Keratinocyte (primary cell): ENCODE data around the gene MVB12A. TPM values are rescaled to one million over a fixed set of nuclear protein-coding genes. Genes with fewer than 3 reads are reported as not detected.

Source experiments
- DNase-seq: peaks from one replicate; pipeline ENCODE4 v3.0.0-alpha.2; 2011; ENCODE audit warnings: low read depth, missing footprints, low spot score
- FAIRE-seq: peaks from 2 replicates; lab custom pipeline; 2011; peaks lifted over from hg19 to GRCh38; lab: Jason Lieb, UNC
- H2AFZ ChIP-seq: 2 replicates; pipeline ENCODE4 v1.6.0; 2012; ENCODE audit warnings: low read length, control low read depth, inconsistent platforms; ENCODE audit not compliant: control insufficient read depth
- H3K27ac ChIP-seq: 2 replicates; pipeline ENCODE4 v1.5.1; 2011; ENCODE audit warnings: low read length; ENCODE audit not compliant: control insufficient read depth, insufficient read depth
- H3K27me3 ChIP-seq: 3 replicates; pipeline ENCODE4 v1.6.0; 2011; ENCODE audit warnings: low read length; ENCODE audit not compliant: control insufficient read depth, insufficient read depth; ENCODE audit errors: extremely low read depth
- H3K36me3 ChIP-seq, 2 experiments: 2 replicates in 1 of 2; 3 replicates in 1 of 2; pipeline ENCODE4 v1.5.1; 2011; ENCODE audit warnings: low read length in 2 of 2, mild to moderate bottlenecking in 1 of 2; ENCODE audit not compliant: control insufficient read depth in 2 of 2, insufficient read depth in 2 of 2; ENCODE audit errors: extremely low read depth in 1 of 2
- H3K4me1 ChIP-seq: 3 replicates; pipeline ENCODE4 v1.5.1; 2011; ENCODE audit warnings: low read length; ENCODE audit not compliant: control insufficient read depth, insufficient read depth; ENCODE audit errors: extremely low read depth
- H3K4me2 ChIP-seq: 3 replicates; pipeline ENCODE4 v1.6.0; 2011; ENCODE audit warnings: low read depth, low read length; ENCODE audit not compliant: control insufficient read depth, insufficient read depth; ENCODE audit errors: extremely low read depth
- H3K4me3 ChIP-seq, 3 experiments: fragments of 200-600 bp in 1 of 3; sonication (generic) in 1 of 3; 2 replicates in 2 of 3; 3 replicates in 1 of 3; pipeline ENCODE4 v1.5.1; 2011 to 2016; ENCODE audit warnings: low read length in 3 of 3, mild to moderate bottlenecking in 3 of 3, control low read depth in 2 of 3, inconsistent platforms in 1 of 3, low read depth in 1 of 3, mixed read lengths in 1 of 3, mixed run types in 1 of 3, moderate library complexity in 1 of 3; ENCODE audit not compliant: control insufficient read depth in 2 of 3, insufficient read depth in 2 of 3; ENCODE audit errors: extremely low read depth in 1 of 3
- H3K79me2 ChIP-seq: 2 replicates; pipeline ENCODE4 v1.6.0; 2012; ENCODE audit warnings: low read length; ENCODE audit not compliant: control insufficient read depth, insufficient read depth
- H3K9ac ChIP-seq: 3 replicates; pipeline ENCODE4 v1.6.0; 2011; ENCODE audit warnings: low read length; ENCODE audit not compliant: control insufficient read depth, insufficient read depth; ENCODE audit errors: extremely low read depth
- H3K9me1 ChIP-seq: 3 replicates; pipeline ENCODE4 v1.6.0; 2011; ENCODE audit warnings: low read length; ENCODE audit not compliant: control insufficient read depth, insufficient read depth; ENCODE audit errors: extremely low read depth
- H3K9me3 ChIP-seq: 2 replicates; pipeline ENCODE4 v1.5.1; 2012; ENCODE audit warnings: low read depth, low read length; ENCODE audit not compliant: control insufficient read depth
- H4K20me1 ChIP-seq: 3 replicates; pipeline ENCODE4 v1.6.0; 2011; ENCODE audit warnings: low read length; ENCODE audit not compliant: control insufficient read depth, insufficient read depth; ENCODE audit errors: extremely low read depth
- CTCF ChIP-seq, 3 experiments: IDR thresholded peaks in 1 of 3; conservative IDR thresholded peaks in 1 of 3; optimal IDR thresholded peaks in 1 of 3; 2 replicates in 2 of 3; 3 replicates in 1 of 3; pipeline versions ENCODE3 to v1.5.1; 2011; ENCODE audit warnings: low read length in 3 of 3, mild to moderate bottlenecking in 3 of 3, moderate library complexity in 2 of 3, control low read depth in 1 of 3, inconsistent platforms in 1 of 3; ENCODE audit not compliant: insufficient read depth in 2 of 3; ENCODE audit errors: extremely low read depth in 1 of 3
- EZH2 ChIP-seq: IDR thresholded peaks from one replicate; pipeline ENCODE4 v1.6.1; 2012; ENCODE audit warnings: inconsistent platforms, mild to moderate bottlenecking, low read length, moderate library complexity
- dilution Hi-C: fragments of 300-500 bp; cut with MboI; formaldehyde crosslinking; loops from one replicate; pipeline ENCODE4 v1.7.0; 2020; ENCODE audit warnings: low sequenced_read_pairs; ENCODE audit not compliant: extremely low pct_ligation_motif_present
- polyA plus RNA-seq, 5 experiments: library from polyadenylated mRNA; depleted of rRNA in 3 of 5; stranded (reverse) in 3 of 5; stranded (forward) in 1 of 5; unstranded in 1 of 5; fragments of >200 nt; gene quantifications; 1 replicate in 1 of 5; 2 replicates in 3 of 5; 3 replicates in 1 of 5; pipeline versions ENCODE4 v1.2.1 to v1.2.3, GENCODE V29; 2011 to 2012; ENCODE audit warnings: missing spikeins in 2 of 5, low read depth in 1 of 5, low replicate concordance in 1 of 5

The MVB12A gene
- polyA plus RNA-seq, 1 donor (not counting 4 experiments of a cell fraction or from before 2014, with no cell fraction given), result 23.3 TPM

DNA sequence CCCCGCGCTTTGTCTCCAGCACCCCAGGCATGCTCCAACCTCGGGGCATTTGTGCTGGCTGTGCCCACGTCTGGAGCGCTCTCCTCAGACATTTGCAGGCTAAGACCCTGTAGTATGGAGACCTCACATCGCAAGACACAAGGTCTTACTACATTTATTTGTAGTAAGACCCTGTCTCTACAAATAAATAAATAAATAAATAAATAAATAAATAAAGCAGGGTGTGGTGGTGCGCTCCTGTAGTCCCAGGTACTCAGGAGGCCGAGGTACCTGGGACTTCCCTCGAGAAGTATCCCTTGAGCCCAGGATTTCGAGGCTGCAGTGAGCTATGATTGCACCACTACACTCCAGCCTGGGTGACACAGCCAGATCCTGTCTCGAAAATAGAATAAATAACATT, 36.3 kb downstream of the MVB12A start:
- Histone ChIP-seq H3K4me3 (no peak overlapping the region), H2AFZ (no peak overlapping the region), H3K4me2 (peak overlapping the region; percentile 16), H3K4me1 (peaks cover 3% of the 10 kb centered on the region), H3K9ac (no peak overlapping the region), H3K9me3 (no peaks in the 10 kb centered on the region), H3K79me2 (no peaks in the 10 kb centered on the region), H3K27me3 (peaks cover 18% of the 10 kb centered on the region), H4K20me1 (no peaks in the 10 kb centered on the region), H3K36me3 (no peaks in the 10 kb centered on the region), H3K9me1 (no peaks in the 10 kb centered on the region), H3K27ac (no peak overlapping the region)
- dilution Hi-C loops, result no loop called here
- FAIRE-seq, result no peak
- TF ChIP-seq CTCF (optimal IDR thresholded peaks at IDR 0.05 in 1 of 3, IDR thresholded peaks at IDR 0.05 in 1 of 3, conservative IDR thresholded peaks at IDR 0.05 in 1 of 3; ENCODE audit: extremely low read depth in 1 of 3, insufficient read depth in 2 of 3, low read length in 3 of 3), result no peak
- TF ChIP-seq EZH2, result peak; percentile 13
- no peak for DNase-seq

DNA sequence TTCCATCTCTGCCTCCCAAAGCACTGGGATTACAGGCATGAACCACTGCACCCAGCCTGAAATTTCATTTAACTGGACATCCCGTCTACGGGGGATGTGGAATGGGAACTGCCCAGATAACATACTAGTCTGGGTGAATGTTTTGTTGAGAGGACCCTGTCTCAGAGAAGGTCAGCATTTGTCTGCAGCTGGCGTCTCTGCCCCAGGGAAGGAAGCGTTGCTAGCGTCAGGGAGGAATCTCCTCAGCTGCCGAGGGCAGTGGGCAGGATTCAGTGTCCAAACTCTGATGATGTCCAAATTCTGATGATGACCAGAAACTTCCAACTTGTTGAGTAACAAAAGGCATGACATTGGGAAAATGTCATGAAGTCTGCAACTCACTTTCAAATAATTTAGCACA, 37.8 kb downstream of the MVB12A start:
- no peaks in the 10 kb centered on the region for H3K4me1 ChIP-seq
- dilution Hi-C loops, result no loop called here
- no peak overlapping the region for H2AFZ ChIP-seq
- TF ChIP-seq CTCF (optimal IDR thresholded peaks at IDR 0.05 in 1 of 3, IDR thresholded peaks at IDR 0.05 in 1 of 3, conservative IDR thresholded peaks at IDR 0.05 in 1 of 3; ENCODE audit: extremely low read depth in 1 of 3, insufficient read depth in 2 of 3, low read length in 3 of 3) (no peak), EZH2 (no peak)
- no peak overlapping the region for H3K9ac ChIP-seq
- no peak overlapping the region for H3K4me3 ChIP-seq
- H3K9me1 ChIP-seq, result no peaks in the 10 kb centered on the region
- H3K9me3 ChIP-seq, result no peaks in the 10 kb centered on the region
- H4K20me1 ChIP-seq, result no peaks in the 10 kb centered on the region
- DNase-seq, result no peak
- FAIRE-seq, result no peak
- no peak overlapping the region for H3K27ac ChIP-seq
- H3K27me3 ChIP-seq, result peaks cover 18% of the 10 kb centered on the region
- H3K79me2 ChIP-seq, result no peaks in the 10 kb centered on the region
- no peak overlapping the region for H3K4me2 ChIP-seq
- H3K36me3 ChIP-seq, result no peaks in the 10 kb centered on the region
